H9 (cell line): Measurements from ENCODE around the gene CPA2. TPM values are rescaled to one million over a fixed set of nuclear protein-coding genes. Genes with fewer than 3 reads are reported as not detected.

ENCODE experiments used
- DNase-seq: peaks from one replicate; pipeline ENCODE4 v3.0.0-alpha.2; 2017
- H2AFZ ChIP-seq: one replicate; pipeline ENCODE4 v1.6.1; 2013; ENCODE audit warnings: mild to moderate bottlenecking, low read length, control low read depth, moderate library complexity
- H2AK5ac ChIP-seq: 2 replicates; pipeline ENCODE4 v1.6.1; 2013; ENCODE audit warnings: low read length, control low read depth, mixed read lengths; ENCODE audit not compliant: insufficient read length
- H2BK120ac ChIP-seq: one replicate; pipeline ENCODE4 v1.6.1; 2013; ENCODE audit warnings: low read depth, mild to moderate bottlenecking, low read length, control low read depth, inconsistent platforms; ENCODE audit not compliant: poor library complexity, severe bottlenecking
- H2BK12ac ChIP-seq: 2 replicates; pipeline ENCODE4 v1.6.1; 2013; ENCODE audit warnings: low read length, control low read depth, mixed read lengths, low read depth; ENCODE audit not compliant: insufficient read length
- H2BK15ac ChIP-seq: 2 replicates; pipeline ENCODE4 v1.6.1; 2013; ENCODE audit warnings: low read depth, low read length, control low read depth
- H2BK20ac ChIP-seq: one replicate; pipeline ENCODE4 v1.6.1; 2013; ENCODE audit warnings: low read depth, mild to moderate bottlenecking, low read length, control low read depth, inconsistent platforms; ENCODE audit not compliant: poor library complexity, severe bottlenecking
- H2BK5ac ChIP-seq: 2 replicates; pipeline ENCODE4 v1.6.1; 2013; ENCODE audit warnings: low read length, control low read depth, mixed read lengths; ENCODE audit not compliant: insufficient read length
- H3K14ac ChIP-seq: 2 replicates; pipeline ENCODE4 v1.6.1; 2013; ENCODE audit warnings: low read length, control low read depth; ENCODE audit not compliant: insufficient read depth
- H3K18ac ChIP-seq: 2 replicates; pipeline ENCODE4 v1.6.1; 2013; ENCODE audit warnings: low read depth, mild to moderate bottlenecking, mixed read lengths, low read length, control low read depth; ENCODE audit not compliant: insufficient read length
- H3K23ac ChIP-seq: 2 replicates; pipeline ENCODE4 v1.6.1; 2013; ENCODE audit warnings: low read length, control low read depth, mixed read lengths, low read depth; ENCODE audit not compliant: insufficient read length
- H3K23me2 ChIP-seq: 2 replicates; pipeline ENCODE4 v1.6.1; 2013; ENCODE audit warnings: low read depth, mild to moderate bottlenecking, mixed read lengths, low read length, control low read depth; ENCODE audit not compliant: insufficient read length, poor library complexity, severe bottlenecking
- H3K27ac ChIP-seq: 2 replicates; pipeline ENCODE4 v1.5.1; 2013; ENCODE audit warnings: low read length, control low read depth, mixed read lengths, low read depth; ENCODE audit not compliant: insufficient read length
- H3K27me3 ChIP-seq: 2 replicates; pipeline ENCODE4 v1.6.1; 2013; ENCODE audit warnings: low read length, control low read depth, inconsistent platforms; ENCODE audit not compliant: insufficient read depth
- H3K4ac ChIP-seq: 2 replicates; pipeline ENCODE4 v1.6.1; 2013; ENCODE audit warnings: low read depth, mild to moderate bottlenecking, control low read depth, inconsistent platforms, low read length, moderate library complexity
- H3K4me1 ChIP-seq: 2 replicates; pipeline ENCODE4 v1.6.1; 2013; ENCODE audit warnings: low read length, control low read depth, inconsistent platforms; ENCODE audit not compliant: insufficient read depth
- H3K4me2 ChIP-seq: 2 replicates; pipeline ENCODE4 v1.6.1; 2013; ENCODE audit warnings: low read length, control low read depth, mixed read lengths; ENCODE audit not compliant: insufficient read length, insufficient read depth
- H3K56ac ChIP-seq: 2 replicates; pipeline ENCODE4 v1.6.1; 2013; ENCODE audit warnings: low read depth, mild to moderate bottlenecking, mixed read lengths, low read length, control low read depth; ENCODE audit not compliant: insufficient read length
- H3K79me1 ChIP-seq: 2 replicates; pipeline ENCODE4 v1.6.1; 2013; ENCODE audit warnings: low read depth, mild to moderate bottlenecking, moderate library complexity, low read length, control low read depth, inconsistent platforms; ENCODE audit not compliant: insufficient read depth, poor library complexity, severe bottlenecking
- H3K79me2 ChIP-seq: 2 replicates; pipeline ENCODE4 v1.6.1; 2013; ENCODE audit warnings: low read length, control low read depth, inconsistent platforms; ENCODE audit not compliant: insufficient read depth
- H3K9ac ChIP-seq: 2 replicates; pipeline ENCODE4 v1.6.1; 2013; ENCODE audit warnings: low read length, control low read depth, mixed read lengths; ENCODE audit not compliant: insufficient read length; ENCODE audit errors: extremely low read depth
- H3K9me3 ChIP-seq: one replicate; pipeline ENCODE4 v1.6.1; 2013; ENCODE audit warnings: low read depth, low read length, inconsistent platforms; ENCODE audit not compliant: control insufficient read depth
- H3T11ph ChIP-seq: one replicate; pipeline ENCODE4 v1.6.1; 2013; ENCODE audit warnings: mild to moderate bottlenecking, low read length, control low read depth, inconsistent platforms
- H4K20me1 ChIP-seq: one replicate; pipeline ENCODE4 v1.6.1; 2013; ENCODE audit not compliant: control insufficient read depth, insufficient read length, insufficient read depth
- H4K5ac ChIP-seq: 2 replicates; pipeline ENCODE4 v1.6.1; 2013; ENCODE audit warnings: low read depth, mild to moderate bottlenecking, mixed read lengths, low read length, control low read depth; ENCODE audit not compliant: insufficient read length
- H4K8ac ChIP-seq: replicated peaks from 2 replicates; pipeline ENCODE4 v1.6.1; 2013; ENCODE audit warnings: low read length, control low read depth, mixed read lengths, low read depth; ENCODE audit not compliant: insufficient read length
- H4K91ac ChIP-seq: 2 replicates; pipeline ENCODE4 v1.6.1; 2013; ENCODE audit warnings: low read depth, mild to moderate bottlenecking, moderate library complexity, mixed read lengths, low read length, control low read depth; ENCODE audit not compliant: insufficient read length
- H3K27ac Mint-ChIP-seq, 3 experiments: 2 replicates in 2 of 3; 3 replicates in 1 of 3; pipeline ENCODE4 v1.8.0; 2020 to 2021; ENCODE audit warnings: mixed read lengths in 3 of 3, mild to moderate bottlenecking in 1 of 3, moderate library complexity in 1 of 3
- H3K27me3 Mint-ChIP-seq: 2 replicates; pipeline ENCODE4 v1.8.0; 2021; ENCODE audit warnings: low read depth, mild to moderate bottlenecking, moderate library complexity, mixed read lengths
- H3K36me3 Mint-ChIP-seq, 3 experiments: 2 replicates in 2 of 3; 3 replicates in 1 of 3; pipeline ENCODE4 v1.8.0; 2020 to 2021; ENCODE audit warnings: low read depth in 3 of 3, mixed read lengths in 3 of 3; ENCODE audit not compliant: insufficient read depth in 1 of 3
- H3K4me1 Mint-ChIP-seq, 2 experiments: 2 replicates each; pipeline ENCODE4 v1.8.0; 2020; ENCODE audit warnings: mixed read lengths in 2 of 2
- H3K4me3 Mint-ChIP-seq, 2 experiments: 2 replicates in 1 of 2; 3 replicates in 1 of 2; pipeline ENCODE4 v1.8.0; 2020 to 2021; ENCODE audit warnings: mild to moderate bottlenecking in 2 of 2, mixed read lengths in 2 of 2, moderate library complexity in 1 of 2
- H3K9me3 Mint-ChIP-seq, 2 experiments: 2 replicates in 1 of 2; 3 replicates in 1 of 2; pipeline ENCODE4 v1.8.0; 2020; ENCODE audit warnings: mild to moderate bottlenecking in 2 of 2, mixed read lengths in 2 of 2, moderate library complexity in 1 of 2
- CTCF ChIP-seq: fragments of 200-600 bp; sonication (generic); conservative IDR thresholded peaks from 3 replicates; pipeline ENCODE4 v1.8.0; 2021; ENCODE audit warnings: antibody characterized with exemption, mild to moderate bottlenecking
- WGBS: extraction: QIAGEN DNeasy Blood & Tissue Kit; methylation state at CpG from one replicate; pipeline ENCODE4 v1.1.7; 2013; ENCODE audit warnings: missing lambda C conversion rate, low lambda C conversion rate, mixed read lengths; ENCODE audit not compliant: insufficient read length; ENCODE audit errors: extremely low coverage; 5-methylcytosine and 5-hydroxymethylcytosine counted together
- total RNA-seq: library from RNA; stranded (reverse); gene quantifications from 2 replicates; pipeline ENCODE4 v1.2.1, GENCODE V29; 2021

The CPA2 gene
- total RNA-seq, 1 experiment from 2014 or later = not detected

GRCh38 chr7:130276796-130277762 lies 10.4 kb downstream of the CPA2 start:
- Histone ChIP-seq H3K4me2 (no peak overlapping the region), H4K91ac (no peak overlapping the region), H3K23ac (no peak overlapping the region), H3K79me1 (no peaks in the 10 kb centered on the region), H3K4ac (no peak overlapping the region), H2BK15ac (no peak overlapping the region), H3K27ac (no peak overlapping the region), H3K4me1 (peaks cover 13% of the 10 kb centered on the region; the same call in 1 of the 2 replicates), H3K23me2 (no peaks in the 10 kb centered on the region), H2BK120ac (no peak overlapping the region), H4K8ac (no peak overlapping the region), H4K20me1 (no peaks in the 10 kb centered on the region), H3K9ac (no peak overlapping the region), H3K9me3 (no peaks in the 10 kb centered on the region), H3K56ac (no peak overlapping the region), H2AFZ (no peak overlapping the region), H2AK5ac (no peak overlapping the region), H3K79me2 (no peaks in the 10 kb centered on the region), H2BK20ac (no peak overlapping the region), H2BK5ac (no peak overlapping the region), H4K5ac (no peak overlapping the region), H2BK12ac (no peak overlapping the region), H3K14ac (no peak overlapping the region), H3K27me3 (no peaks in the 10 kb centered on the region), H3K18ac (no peak overlapping the region), H3T11ph (no peak overlapping the region)
- Mint-ChIP-seq H3K4me3 (no peak overlapping the region), H3K27me3 (peaks cover 5% of the 10 kb centered on the region), H3K9me3 (no peaks in the 10 kb centered on the region), H3K36me3 (no peaks in the 10 kb centered on the region), H3K27ac (no peak overlapping the region), H3K4me1 (peaks cover 42 to 44% of the 10 kb centered on the region in 2 experiments)
- no CpG with 5 or more reads among the region's 10 CpGs for WGBS
- DNase-seq = no peak
- no peak for TF ChIP-seq CTCF
